GM23248 (cell line): ENCODE results near the gene GHRH.

ENCODE experiments used
- EZH2 ChIP-seq: fragments of 200-600 bp; sonication (generic); IDR thresholded peaks from 2 replicates; pipeline ENCODE4 v1.6.1; 2018; ENCODE audit warnings: antibody characterized with exemption, mild to moderate bottlenecking; ENCODE audit not compliant: insufficient read depth, poor library complexity, severe bottlenecking
- EZH2phosphoT487 ChIP-seq: fragments of 200-600 bp; sonication (generic); IDR thresholded peaks from 2 replicates; pipeline ENCODE4 v1.6.1; 2018; ENCODE audit warnings: antibody characterized with exemption, moderate library complexity, mild to moderate bottlenecking, low read depth; ENCODE audit not compliant: insufficient read depth

DNA sequence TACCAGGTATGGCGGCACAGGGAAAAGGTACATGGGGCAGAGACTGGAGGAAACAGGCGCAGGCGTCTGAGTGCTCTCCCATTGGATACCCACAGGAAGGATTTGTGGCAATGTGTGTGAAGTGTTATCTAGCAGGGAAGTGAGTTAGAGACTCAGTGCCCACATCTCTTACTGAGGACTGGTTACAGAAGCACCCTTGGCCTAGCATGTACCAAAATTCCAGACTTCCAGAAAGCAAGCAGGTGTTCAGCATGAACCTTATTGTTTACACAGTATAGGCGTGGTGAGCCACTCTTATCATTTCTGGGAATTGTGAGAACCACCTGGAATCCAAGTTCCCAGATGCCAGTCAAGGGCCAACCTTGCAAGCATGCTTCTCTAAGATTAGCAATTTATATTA, 42.0 kb upstream of the GHRH start:
- no peak for TF ChIP-seq EZH2phosphoT487
- TF ChIP-seq EZH2: no peak
